ENCODE measurements around the gene HOXA9. TPM values are rescaled to one million over a fixed set of nuclear protein-coding genes. Genes with fewer than 3 reads are reported as not detected.

Gene HOXA9
- total RNA-seq, 8 experiments from 2014 or later = 1.3 to 95.2 (median 2.5) TPM

DNA sequence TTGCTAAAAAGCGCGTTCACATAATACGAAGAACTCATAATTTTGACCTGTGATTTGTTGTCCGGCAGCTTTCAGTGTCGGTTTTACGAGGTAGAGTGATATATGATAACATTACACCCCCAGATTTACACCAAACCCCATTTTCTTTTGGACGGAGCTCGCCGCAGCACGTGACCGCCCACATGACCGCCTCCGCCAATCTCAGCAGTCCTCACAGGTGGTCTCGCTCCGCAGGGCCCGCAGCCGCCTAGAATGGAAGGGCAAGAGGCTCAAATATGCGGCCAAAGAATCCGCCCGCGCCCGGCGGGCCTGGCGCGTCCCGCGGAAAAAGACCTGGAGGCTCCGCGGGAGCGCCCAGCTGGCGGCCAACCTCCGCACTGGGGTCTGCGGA lies 8.8 kb downstream of the HOXA9 start, which contains the start of gene HOXA7:
Gene HOXA7 (minus strand): TSS at position 168 of the 391 bp plus-strand sequence. CDS start 130 bp downstream, at position 38.
- Histone ChIP-seq H3K4me3 (peak within 1 kb of the TSS; percentile 43 to 64 (median 50)), H3K27ac (peak within 1 kb of the TSS in 1 of 2 donors; percentile 46), H3K4me1 (replicated peaks in 1 of 2) (peaks cover 7 to 15% of the 10 kb centered on the region in 2 donors)
- in situ Hi-C loops (cut with MboI; ENCODE audit: low pct_unique_long_range_greater_than_20kb in 2 of 9, low sequenced_read_pairs in 9 of 9, unreplicated experiment in 9 of 9) = loop anchor here in 5 of 9 experiments (5.0 to 25.0 kb wide), 4 partner anchors 459 to 1294 kb away; no protein-coding TSS in a partner anchor
- 0 to 50% (median 3%) methylated on average over 2 to 16 of the region's 33 CpGs; no CpG with 5 or more reads in 2 of the 10 experiments for WGBS, 10 experiments
- ATAC-seq (replicated peaks in 6 of 8) = peak; percentile 29 to 82 (median 71)

DNA sequence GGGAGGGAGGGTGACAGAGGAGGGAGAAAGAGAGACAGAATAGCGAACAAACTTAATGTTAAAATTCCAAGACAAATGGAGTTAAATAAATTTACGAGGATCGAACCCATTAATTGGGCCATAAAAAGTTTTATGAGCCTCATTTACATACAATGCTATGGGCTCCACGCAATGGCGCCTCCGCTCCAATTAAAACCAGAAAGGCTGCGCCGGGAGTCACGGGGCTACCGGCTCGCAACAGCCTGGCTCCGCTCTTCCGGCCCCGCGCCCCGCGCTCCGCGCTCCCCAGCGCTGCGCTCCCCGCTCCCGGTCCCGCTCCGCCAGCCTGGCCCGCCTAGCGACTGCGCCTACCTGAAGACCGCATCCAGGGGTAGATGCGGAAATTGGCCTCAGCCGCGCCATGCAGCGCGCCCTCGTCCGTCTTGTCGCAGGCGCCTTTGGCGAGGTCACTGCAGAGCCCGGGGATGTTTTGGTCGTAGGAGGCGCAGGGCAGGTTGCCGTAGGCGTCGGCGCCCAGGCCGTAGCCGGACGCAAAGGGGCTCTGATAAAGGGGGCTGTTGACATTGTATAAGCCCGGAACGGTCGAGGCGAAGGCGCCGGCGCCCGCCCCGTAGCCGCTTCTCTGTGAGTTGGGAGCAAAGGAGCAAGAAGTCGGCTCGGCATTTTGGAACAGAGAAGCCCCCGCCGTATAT lies 9.4 kb downstream of the HOXA9 start:
- Histone ChIP-seq H3K4me3 (peak overlapping the region; percentile 43 to 64 (median 50)), H3K4me1 (replicated peaks in 1 of 2) (peaks cover 9 to 13% of the 10 kb centered on the region in 2 donors), H3K27ac (peak overlapping the region in 1 of 2 donors; percentile 46)
- 0 to 44% (median 1%) methylated on average over 3 to 20 of the region's 63 CpGs; no CpG with 5 or more reads in 1 of the 10 experiments for WGBS, 10 experiments
- ATAC-seq (replicated peaks in 6 of 8) = peak; percentile 12 to 52 (median 32)
- in situ Hi-C loops (cut with MboI; ENCODE audit: low pct_unique_long_range_greater_than_20kb in 2 of 9, low sequenced_read_pairs in 9 of 9, unreplicated experiment in 9 of 9) = loop anchor here in 5 of 9 experiments (5.0 to 25.0 kb wide), 4 partner anchors 459 to 1294 kb away; no protein-coding TSS in a partner anchor

- no peak for ATAC-seq (replicated peaks in 6 of 8)
- in situ Hi-C loops (cut with MboI; ENCODE audit: low pct_unique_long_range_greater_than_20kb in 2 of 9, low sequenced_read_pairs in 9 of 9, unreplicated experiment in 9 of 9) = loop anchor here in 5 of 9 experiments (5.0 to 25.0 kb wide), 4 partner anchors 458 to 1293 kb away; no protein-coding TSS in a partner anchor
- 17 to 100% (median 51%) methylated on average over 2 to 19 of the region's 48 CpGs; no CpG with 5 or more reads in 1 of the 10 experiments for WGBS, 10 experiments
- H3K27ac ChIP-seq = no peak overlapping the region
- peak overlapping the region; percentile 43 to 64 (median 50) for H3K4me3 ChIP-seq
- peaks cover 6 to 15% of the 10 kb centered on the region in 2 donors for H3K4me1 ChIP-seq (replicated peaks in 1 of 2)
Measured at GRCh38 chr7:27154901-27155815, 10.2 kb downstream of the HOXA9 start.

GRCh38 chr7:27154369-27154768 lies 11.0 kb downstream of the HOXA9 start:
- ATAC-seq (replicated peaks in 6 of 8) = no peak
- Histone ChIP-seq H3K27ac (no peak overlapping the region), H3K4me3 (no peak overlapping the region), H3K4me1 (replicated peaks in 1 of 2) (peaks cover 5 to 18% of the 10 kb centered on the region in 2 donors)
- in situ Hi-C loops (cut with MboI; ENCODE audit: low pct_unique_long_range_greater_than_20kb in 2 of 9, low sequenced_read_pairs in 9 of 9, unreplicated experiment in 9 of 9) = loop anchor here in 5 of 9 experiments (25.0 kb wide), 3 partner anchors 767 to 1292 kb away; no protein-coding TSS in a partner anchor
- 67 to 100% (median 94%) methylated on average over 1 to 5 of the region's 10 CpGs; no CpG with 5 or more reads in 6 of the 10 experiments for WGBS, 10 experiments

DNA sequence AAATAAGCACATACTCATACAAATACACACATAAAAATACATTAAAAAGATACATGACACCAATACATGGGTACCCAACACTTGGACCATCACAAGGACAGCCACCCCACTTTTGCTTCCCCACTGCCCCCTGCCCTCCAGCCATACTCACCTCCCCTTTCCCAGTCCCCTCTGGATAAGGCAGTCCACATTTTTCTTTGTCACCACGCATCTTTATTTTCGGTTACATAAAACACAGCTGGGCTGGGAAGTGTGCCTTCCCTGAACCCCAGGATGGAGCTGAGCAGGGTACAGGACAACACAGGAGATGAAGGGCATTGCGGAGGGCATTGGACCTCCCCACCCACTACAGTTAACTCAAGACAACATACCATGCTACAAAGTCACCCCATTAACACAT lies 11.8 kb downstream of the HOXA9 start:
- no peak for ATAC-seq (replicated peaks in 6 of 8)
- Histone ChIP-seq H3K4me3 (no peak overlapping the region), H3K4me1 (replicated peaks in 1 of 2) (peaks cover 5 to 27% of the 10 kb centered on the region in 2 donors), H3K27ac (no peak overlapping the region)
- in situ Hi-C loops (cut with MboI; ENCODE audit: low pct_unique_long_range_greater_than_20kb in 2 of 9, low sequenced_read_pairs in 9 of 9, unreplicated experiment in 9 of 9) = loop anchor here in 5 of 9 experiments (25.0 kb wide), 3 partner anchors 766 to 1291 kb away; no protein-coding TSS in a partner anchor
- 20 to 100% (median 82%) methylated on average over 1 to 2 of the region's 3 CpGs; no CpG with 5 or more reads in 4 of the 10 experiments for WGBS, 10 experiments

GRCh38 chr7:27152816-27153442 lies 12.4 kb downstream of the HOXA9 start:
- H3K4me1 ChIP-seq (replicated peaks in 1 of 2) = peaks cover 5 to 32% of the 10 kb centered on the region in 2 donors
- no peak overlapping the region for H3K27ac ChIP-seq
- no peak for ATAC-seq (replicated peaks in 6 of 8)
- no peak overlapping the region for H3K4me3 ChIP-seq
- in situ Hi-C loops (cut with MboI; ENCODE audit: low pct_unique_long_range_greater_than_20kb in 2 of 9, low sequenced_read_pairs in 9 of 9, unreplicated experiment in 9 of 9) = loop anchor here in 5 of 9 experiments (25.0 kb wide), 3 partner anchors 766 to 1291 kb away; no protein-coding TSS in a partner anchor
- 30 to 94% (median 66%) methylated on average over 2 to 5 of the region's 22 CpGs; no CpG with 5 or more reads in 2 of the 10 experiments for WGBS, 10 experiments

DNA sequence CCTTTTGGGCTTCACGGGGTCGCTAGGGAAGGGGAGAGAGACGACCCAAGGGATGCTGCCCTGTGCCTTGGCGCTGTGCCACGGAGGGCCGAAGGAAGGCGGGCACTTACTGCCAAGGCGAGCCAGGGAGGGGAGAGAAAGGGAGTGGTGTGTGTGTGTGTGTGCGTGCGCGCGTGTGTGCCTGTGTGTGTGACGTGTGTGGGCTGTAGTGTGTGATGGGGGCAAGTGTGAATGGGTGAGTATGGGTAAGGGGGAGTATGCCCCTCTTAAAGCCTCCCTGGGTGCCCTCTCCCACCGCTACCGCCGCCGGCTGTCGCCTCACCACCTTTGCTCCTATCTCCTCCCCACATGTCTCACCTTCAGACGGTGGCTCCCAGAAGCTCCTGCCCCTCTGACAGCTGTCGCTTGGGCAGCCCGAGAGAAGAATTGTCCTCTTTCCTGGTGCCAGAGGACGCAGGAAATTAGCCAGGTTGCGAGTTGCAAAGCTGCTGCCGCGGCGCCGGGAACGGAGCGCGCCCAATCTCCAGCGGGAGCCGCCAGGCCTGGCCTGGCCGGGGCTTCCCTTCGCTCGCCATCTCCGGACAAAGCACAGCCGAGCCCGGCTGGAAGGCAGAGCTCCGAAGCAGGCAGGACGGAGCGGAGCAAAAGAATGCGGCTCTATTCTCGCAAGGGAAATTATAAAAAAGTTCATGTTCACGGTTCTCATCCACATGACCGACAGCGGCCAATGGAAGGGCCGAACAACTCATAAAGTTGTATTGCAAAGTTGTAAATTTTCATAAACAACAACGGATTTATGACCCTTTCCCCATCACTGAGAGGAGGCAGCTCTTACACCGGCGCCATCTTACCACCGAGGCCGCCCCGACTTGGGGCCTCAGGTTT lies 13.2 kb downstream of the HOXA9 start, which contains the start of gene HOXA3:
Gene HOXA3 (minus strand): TSS at position 653 of the 885 bp plus-strand sequence. CDS start 41,943 bp downstream, outside the sequence.
- Histone ChIP-seq H3K4me3 (peak within 1 kb of the TSS; percentile 41 to 63 (median 47)), H3K4me1 (replicated peaks in 1 of 2) (peaks cover 5 to 32% of the 10 kb centered on the region in 2 donors), H3K27ac (peak within 1 kb of the TSS in 1 of 2 donors; percentile 83)
- peak in 3 of 8 experiments; percentile 6 to 40 (median 17) for ATAC-seq (replicated peaks in 6 of 8)
- in situ Hi-C loops (cut with MboI; ENCODE audit: low pct_unique_long_range_greater_than_20kb in 2 of 9, low sequenced_read_pairs in 9 of 9, unreplicated experiment in 9 of 9) = loop anchor here in 5 of 9 experiments (25.0 kb wide), 3 partner anchors 765 to 1290 kb away; no protein-coding TSS in a partner anchor
- 0 to 80% (median 34%) methylated on average over 1 to 23 of the region's 53 CpGs; no CpG with 5 or more reads in 1 of the 10 experiments for WGBS, 10 experiments

DNA sequence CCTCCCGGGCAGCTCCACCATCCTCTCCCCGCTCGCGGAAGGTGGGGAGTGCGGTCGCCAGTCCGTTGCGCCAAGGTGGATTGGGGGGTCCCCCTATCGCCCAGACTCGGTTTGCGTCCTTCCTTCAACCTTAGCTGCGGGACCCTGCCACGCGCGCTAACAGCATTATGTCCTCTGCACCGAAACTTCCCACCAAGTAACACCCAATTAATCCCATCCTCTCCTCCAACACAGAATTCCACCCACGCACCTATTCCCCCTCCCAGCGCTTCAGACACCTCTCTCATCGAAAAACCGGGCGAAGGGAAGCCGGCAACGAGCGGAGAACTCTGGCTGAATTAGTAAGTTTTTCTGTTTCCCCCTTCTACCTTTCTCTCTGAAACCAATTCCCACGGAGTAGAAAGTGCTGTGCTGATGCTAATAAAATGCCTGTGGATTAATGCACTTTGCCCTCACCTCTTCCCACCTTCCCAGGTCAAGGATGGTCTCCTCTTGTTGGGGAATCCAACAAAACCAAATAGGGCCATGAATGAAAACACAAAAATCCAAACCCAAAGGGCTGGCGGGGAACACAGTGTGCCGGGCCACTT lies 13.9 kb downstream of the HOXA9 start:
- 0 to 40% (median 28%) methylated on average over 1 to 19 of the region's 27 CpGs; no CpG with 5 or more reads in 1 of the 10 experiments for WGBS, 10 experiments
- Histone ChIP-seq H3K4me1 (replicated peaks in 1 of 2) (peaks cover 5 to 32% of the 10 kb centered on the region in 2 donors), H3K27ac (peak overlapping the region in 1 of 2 donors; percentile 83), H3K4me3 (peak overlapping the region; percentile 41 to 63 (median 47))
- in situ Hi-C loops (cut with MboI; ENCODE audit: low pct_unique_long_range_greater_than_20kb in 2 of 9, low sequenced_read_pairs in 9 of 9, unreplicated experiment in 9 of 9) = loop anchor here in 5 of 9 experiments (25.0 kb wide), 3 partner anchors 764 to 1289 kb away; no protein-coding TSS in a partner anchor
- no peak for ATAC-seq (replicated peaks in 6 of 8)

- 0 to 6% (median 0%) methylated on average over 1 to 12 of the region's 58 CpGs; no CpG with 5 or more reads in 3 of the 10 experiments for WGBS, 10 experiments
- peak; percentile 49 to 81 (median 72) for ATAC-seq (replicated peaks in 6 of 8)
- Histone ChIP-seq H3K27ac (peak overlapping the region; percentile 3 to 83), H3K4me1 (replicated peaks in 1 of 2) (peaks cover 5 to 32% of the 10 kb centered on the region in 2 donors), H3K4me3 (peak overlapping the region; percentile 41 to 63 (median 47))
- in situ Hi-C loops (cut with MboI; ENCODE audit: low pct_unique_long_range_greater_than_20kb in 2 of 9, low sequenced_read_pairs in 9 of 9, unreplicated experiment in 9 of 9) = loop anchor here in 5 of 9 experiments (25.0 kb wide), 3 partner anchors 763 to 1288 kb away; no protein-coding TSS in a partner anchor
Measured at GRCh38 chr7:27150568-27151340, 14.6 kb downstream of the HOXA9 start.

All from motor neuron (in vitro differentiated cells).